ENCODE data around the gene ZCCHC14. TPM values are rescaled to one million over a fixed set of nuclear protein-coding genes. Genes with fewer than 3 reads are reported as not detected.

ZCCHC14 gene
- polyA plus RNA-seq, 1 donor (not counting 4 experiments of a cell fraction or from before 2014, with no cell fraction given) = 3.6 TPM

DNA sequence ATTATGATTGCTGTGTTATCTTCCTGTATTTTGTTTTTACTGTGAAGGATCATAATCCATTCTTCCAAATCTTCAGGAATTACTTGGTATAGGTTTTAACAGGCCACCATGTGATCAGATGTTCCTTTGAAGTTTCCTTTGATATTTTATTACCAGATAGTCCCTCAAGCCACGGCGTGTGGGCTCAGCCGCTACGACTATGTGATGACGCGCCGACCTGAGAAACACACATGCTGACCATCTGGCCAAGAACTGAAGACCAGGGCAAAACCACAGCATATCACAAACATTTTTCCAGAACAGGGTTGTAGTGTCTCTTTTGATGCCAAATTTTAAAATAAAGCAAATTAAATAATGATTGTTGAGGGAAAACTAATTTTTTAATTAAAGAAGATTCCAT lies 47.3 kb downstream of the ZCCHC14 start:
- Histone ChIP-seq H3K4me1 (ENCODE audit: control insufficient read depth, extremely low read depth, insufficient read depth, low read length) (no peaks in the 10 kb centered on the region), H3K9me1 (ENCODE audit: control insufficient read depth, extremely low read depth, insufficient read depth, low read length) (no peaks in the 10 kb centered on the region), H3K36me3 (ENCODE audit: control insufficient read depth in 2 of 2, extremely low read depth in 1 of 2, insufficient read depth in 2 of 2, low read length in 2 of 2) (peaks cover 6 to 11% of the 10 kb centered on the region in 2 experiments), H3K9ac (ENCODE audit: control insufficient read depth, extremely low read depth, insufficient read depth, low read length) (no peak overlapping the region), H3K4me2 (ENCODE audit: control insufficient read depth, extremely low read depth, insufficient read depth, low read depth, low read length) (no peak overlapping the region), H3K9me3 (ENCODE audit: control insufficient read depth, low read depth, low read length) (no peaks in the 10 kb centered on the region), H3K27ac (ENCODE audit: control insufficient read depth, insufficient read depth, low read length) (no peak overlapping the region), H3K27me3 (ENCODE audit: control insufficient read depth, extremely low read depth, insufficient read depth, low read length) (no peaks in the 10 kb centered on the region), H3K4me3 (ENCODE audit: control insufficient read depth in 2 of 3, extremely low read depth in 1 of 3, insufficient read depth in 2 of 3, low read depth in 1 of 3, low read length in 3 of 3) (no peak overlapping the region), H3K79me2 (ENCODE audit: control insufficient read depth, insufficient read depth, low read length) (no peaks in the 10 kb centered on the region), H2AFZ (ENCODE audit: control insufficient read depth, low read length) (no peak overlapping the region), H4K20me1 (ENCODE audit: control insufficient read depth, extremely low read depth, insufficient read depth, low read length) (no peaks in the 10 kb centered on the region)
- dilution Hi-C loops (cut with MboI; ENCODE audit: extremely low pct_ligation_motif_present, low sequenced_read_pairs) = no loop called here
- DNase-seq (ENCODE audit: low read depth, low spot score) (no peak), FAIRE-seq (no peak)
- TF ChIP-seq EZH2 (IDR thresholded peaks at IDR 0.05; ENCODE audit: low read length) = no peak
- TF ChIP-seq, protein P1, sequence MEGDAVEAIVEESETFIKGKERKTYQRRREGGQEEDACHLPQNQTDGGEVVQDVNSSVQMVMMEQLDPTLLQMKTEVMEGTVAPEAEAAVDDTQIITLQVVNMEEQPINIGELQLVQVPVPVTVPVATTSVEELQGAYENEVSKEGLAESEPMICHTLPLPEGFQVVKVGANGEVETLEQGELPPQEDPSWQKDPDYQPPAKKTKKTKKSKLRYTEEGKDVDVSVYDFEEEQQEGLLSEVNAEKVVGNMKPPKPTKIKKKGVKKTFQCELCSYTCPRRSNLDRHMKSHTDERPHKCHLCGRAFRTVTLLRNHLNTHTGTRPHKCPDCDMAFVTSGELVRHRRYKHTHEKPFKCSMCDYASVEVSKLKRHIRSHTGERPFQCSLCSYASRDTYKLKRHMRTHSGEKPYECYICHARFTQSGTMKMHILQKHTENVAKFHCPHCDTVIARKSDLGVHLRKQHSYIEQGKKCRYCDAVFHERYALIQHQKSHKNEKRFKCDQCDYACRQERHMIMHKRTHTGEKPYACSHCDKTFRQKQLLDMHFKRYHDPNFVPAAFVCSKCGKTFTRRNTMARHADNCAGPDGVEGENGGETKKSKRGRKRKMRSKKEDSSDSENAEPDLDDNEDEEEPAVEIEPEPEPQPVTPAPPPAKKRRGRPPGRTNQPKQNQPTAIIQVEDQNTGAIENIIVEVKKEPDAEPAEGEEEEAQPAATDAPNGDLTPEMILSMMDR (optimal IDR thresholded peaks at IDR 0.05 in 1 of 3, IDR thresholded peaks at IDR 0.05 in 1 of 3, conservative IDR thresholded peaks at IDR 0.05 in 1 of 3; ENCODE audit: extremely low read depth in 1 of 3, insufficient read depth in 2 of 3, low read length in 3 of 3) = no peak

DNA sequence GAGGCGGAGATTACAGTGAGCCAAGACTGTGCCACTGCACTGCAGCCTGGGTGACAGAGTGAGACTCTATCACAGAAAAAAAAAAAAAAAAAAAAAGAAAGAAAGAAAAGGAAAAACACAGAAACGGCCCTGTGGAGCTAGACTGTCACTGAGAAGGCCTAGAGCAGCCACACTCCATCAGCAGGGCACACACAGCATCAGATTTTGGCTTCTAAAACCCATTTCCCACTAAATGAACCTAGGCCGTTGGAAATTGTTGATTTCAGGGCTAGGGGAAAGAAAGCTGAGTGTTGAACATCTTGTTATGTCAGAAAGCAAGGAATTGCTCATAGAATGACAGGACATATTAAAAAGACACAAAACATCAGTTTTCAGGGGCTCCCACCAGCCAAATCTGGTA lies 48.9 kb downstream of the ZCCHC14 start:
- H3K9me1 ChIP-seq (ENCODE audit: control insufficient read depth, extremely low read depth, insufficient read depth, low read length) = no peaks in the 10 kb centered on the region
- H3K79me2 ChIP-seq (ENCODE audit: control insufficient read depth, insufficient read depth, low read length) = no peaks in the 10 kb centered on the region
- no peak overlapping the region for H3K27ac ChIP-seq (ENCODE audit: control insufficient read depth, insufficient read depth, low read length)
- H3K9ac ChIP-seq (ENCODE audit: control insufficient read depth, extremely low read depth, insufficient read depth, low read length) = no peak overlapping the region
- TF ChIP-seq EZH2 (IDR thresholded peaks at IDR 0.05; ENCODE audit: low read length) = no peak
- TF ChIP-seq, protein P1 (optimal IDR thresholded peaks at IDR 0.05 in 1 of 3, IDR thresholded peaks at IDR 0.05 in 1 of 3, conservative IDR thresholded peaks at IDR 0.05 in 1 of 3; ENCODE audit: extremely low read depth in 1 of 3, insufficient read depth in 2 of 3, low read length in 3 of 3) = no peak
- no peak overlapping the region for H3K4me3 ChIP-seq (ENCODE audit: control insufficient read depth in 2 of 3, extremely low read depth in 1 of 3, insufficient read depth in 2 of 3, low read depth in 1 of 3, low read length in 3 of 3)
- FAIRE-seq (no peak), DNase-seq (ENCODE audit: low read depth, low spot score) (no peak)
- H3K36me3 ChIP-seq (ENCODE audit: control insufficient read depth in 2 of 2, extremely low read depth in 1 of 2, insufficient read depth in 2 of 2, low read length in 2 of 2) = peaks cover 6 to 8% of the 10 kb centered on the region in 2 experiments
- H3K9me3 ChIP-seq (ENCODE audit: control insufficient read depth, low read depth, low read length) = no peaks in the 10 kb centered on the region
- no peaks in the 10 kb centered on the region for H3K4me1 ChIP-seq (ENCODE audit: control insufficient read depth, extremely low read depth, insufficient read depth, low read length)
- dilution Hi-C loops (cut with MboI; ENCODE audit: extremely low pct_ligation_motif_present, low sequenced_read_pairs) = no loop called here
- H3K27me3 ChIP-seq (ENCODE audit: control insufficient read depth, extremely low read depth, insufficient read depth, low read length) = no peaks in the 10 kb centered on the region
- H2AFZ ChIP-seq (ENCODE audit: control insufficient read depth, low read length) = no peak overlapping the region
- no peaks in the 10 kb centered on the region for H4K20me1 ChIP-seq (ENCODE audit: control insufficient read depth, extremely low read depth, insufficient read depth, low read length)
- no peak overlapping the region for H3K4me2 ChIP-seq (ENCODE audit: control insufficient read depth, extremely low read depth, insufficient read depth, low read depth, low read length)

Data from keratinocyte (primary cell).